ENCODE results near the gene CTTNBP2.

The CTTNBP2 gene

DNA sequence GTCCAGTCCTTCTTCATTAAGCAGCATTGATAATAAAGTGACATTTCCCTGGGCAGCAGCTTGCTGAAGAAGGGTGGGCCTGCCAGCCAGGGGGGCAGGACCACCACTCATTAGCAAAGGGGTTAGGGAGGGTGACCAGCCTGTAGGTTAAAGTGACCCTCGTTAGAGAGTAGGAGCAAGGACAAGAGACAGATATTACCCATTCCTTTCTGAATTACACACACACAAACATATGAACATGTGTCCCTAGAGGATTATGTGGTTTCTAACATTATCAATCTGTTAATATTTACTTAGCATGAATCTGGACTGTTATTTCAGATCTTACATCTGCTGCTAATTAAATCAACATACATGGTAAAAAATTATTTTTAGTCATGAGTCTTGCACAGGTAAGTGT, 88.9 kb downstream of the CTTNBP2 start:
- DNase-seq = no peak

DNA sequence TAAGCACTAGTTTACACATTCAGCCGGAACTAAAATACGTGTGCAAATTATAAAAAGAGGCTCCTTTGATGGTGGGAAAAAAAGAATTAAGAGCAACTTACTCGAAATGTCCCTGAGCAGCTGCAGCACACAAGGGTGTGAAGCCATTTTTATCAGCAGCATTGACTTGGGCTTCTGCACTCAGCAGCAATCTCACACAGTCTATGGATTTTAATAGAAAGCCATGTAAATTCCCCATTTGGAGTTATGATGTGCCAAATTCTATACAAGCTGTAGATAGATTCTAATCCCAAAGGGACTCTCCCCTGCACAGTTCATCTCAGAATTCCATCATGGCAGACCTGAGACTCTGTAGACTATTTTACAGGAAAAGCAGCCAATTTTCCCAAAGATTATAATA, 90.5 kb downstream of the CTTNBP2 start:
- DNase-seq = no peak

DNA sequence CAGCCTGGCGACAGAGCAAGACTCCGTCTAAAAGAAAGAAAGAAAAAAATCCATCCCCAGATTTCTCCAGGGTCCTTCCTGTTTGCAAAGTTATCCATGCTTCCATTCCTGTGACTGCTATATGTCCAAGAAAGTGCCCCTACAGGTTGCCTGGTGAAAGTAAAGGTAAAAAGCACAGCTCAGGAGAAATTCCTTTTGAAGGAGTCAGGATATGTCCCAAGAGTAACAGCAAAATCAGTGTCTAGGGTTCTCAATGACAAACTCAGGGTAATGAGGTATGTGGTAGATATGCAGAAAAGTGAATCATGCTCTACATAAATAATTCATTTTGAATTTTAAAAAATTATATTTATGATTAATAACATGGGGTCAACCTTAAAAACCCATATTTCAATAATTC, 91.5 kb downstream of the CTTNBP2 start:
- no peak for DNase-seq

DNA sequence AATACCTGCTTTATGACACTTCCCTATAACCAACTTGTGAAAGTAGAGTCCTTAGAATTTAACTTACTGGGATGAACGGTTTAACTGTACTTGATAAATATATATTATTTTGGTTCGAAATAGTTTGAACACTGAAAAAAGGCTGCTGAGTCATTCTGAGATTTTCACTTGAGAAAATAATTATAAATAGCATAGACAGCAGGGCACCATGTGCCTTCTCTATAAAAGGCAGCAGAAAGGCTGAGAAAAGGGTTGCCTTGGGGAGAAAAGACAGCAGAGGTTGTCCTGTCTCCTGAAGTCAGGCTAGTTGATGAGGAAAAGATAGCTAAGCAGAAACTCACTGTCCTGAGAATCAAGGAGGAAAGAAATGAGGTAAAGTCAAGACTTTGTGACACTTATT, 92.4 kb downstream of the CTTNBP2 start:
- DNase-seq = no peak

DNA sequence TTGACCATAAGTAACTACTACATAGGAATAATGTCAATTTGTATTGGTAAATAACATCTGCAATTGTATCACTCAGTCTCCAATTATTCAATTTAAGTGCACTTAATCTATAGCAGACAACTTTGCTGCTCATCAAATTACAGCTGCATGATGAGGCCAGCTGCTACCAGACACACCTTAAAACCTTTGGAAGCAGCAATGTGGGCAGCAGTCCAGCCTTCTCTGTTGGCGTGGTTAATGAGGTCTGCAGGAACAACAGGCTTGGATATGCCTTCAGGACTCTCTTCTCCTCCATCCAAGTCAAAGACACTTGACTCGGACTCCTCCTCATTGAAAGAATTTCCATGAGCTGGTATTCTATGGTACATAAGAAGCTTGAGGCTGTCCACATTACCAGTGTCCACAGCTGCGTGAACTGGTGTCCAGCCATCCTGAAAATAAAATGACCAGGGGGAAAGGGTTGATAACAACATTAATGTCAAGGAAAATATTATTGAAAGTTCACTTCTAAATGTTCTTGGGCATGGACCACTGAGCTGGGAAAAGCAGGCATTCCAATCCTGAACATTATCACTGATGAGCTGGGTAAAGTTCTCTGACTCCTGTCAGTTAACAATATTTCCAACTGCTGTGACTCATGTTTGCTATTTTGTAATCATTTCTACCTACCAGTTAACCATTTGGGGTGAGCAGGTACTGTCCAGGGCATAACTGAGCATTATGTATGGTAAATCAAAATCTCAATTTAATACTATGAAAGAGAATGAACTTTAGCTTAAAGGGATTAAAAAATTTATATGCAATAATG, 95.7 kb downstream of the CTTNBP2 start:
- no peak for DNase-seq

DNA sequence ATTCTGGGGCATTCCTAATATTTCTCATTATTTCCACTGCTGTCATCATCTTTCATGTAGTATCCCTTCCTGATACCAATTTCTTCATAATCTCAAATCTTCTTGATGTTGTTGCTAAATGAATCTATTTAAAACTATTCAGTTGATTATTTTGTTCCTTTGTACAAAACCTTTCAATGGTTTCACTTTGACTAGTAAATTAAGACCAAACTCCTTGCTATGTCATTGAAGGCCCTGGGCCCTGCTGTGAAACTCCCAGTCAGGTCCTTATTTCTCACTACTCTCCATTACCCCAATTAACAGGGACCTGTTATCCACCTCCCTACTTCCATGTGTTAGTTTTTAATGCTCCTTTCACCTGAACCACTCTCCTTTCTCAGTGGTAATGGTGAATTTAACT, 97.0 kb downstream of the CTTNBP2 start:
- no peak for DNase-seq

DNA sequence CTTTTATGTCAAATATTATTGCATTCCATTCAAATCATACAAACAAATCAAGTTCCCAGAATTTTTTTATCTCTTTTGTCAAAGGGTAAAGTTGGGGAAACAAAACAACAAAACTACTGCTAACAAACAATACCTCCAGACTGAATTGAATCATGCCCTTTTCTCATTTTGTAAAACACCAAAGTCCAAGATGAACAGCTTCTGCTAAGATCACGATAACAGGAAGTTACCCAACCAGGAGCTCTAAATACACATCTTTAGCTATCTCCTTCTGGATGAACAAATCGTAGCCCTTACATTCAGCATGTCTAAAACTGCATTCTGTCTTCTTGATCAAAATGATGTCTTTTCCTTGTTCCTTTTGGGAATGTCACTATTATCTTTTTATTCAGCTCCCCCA, 97.4 kb downstream of the CTTNBP2 start:
- no peak for DNase-seq

DNA sequence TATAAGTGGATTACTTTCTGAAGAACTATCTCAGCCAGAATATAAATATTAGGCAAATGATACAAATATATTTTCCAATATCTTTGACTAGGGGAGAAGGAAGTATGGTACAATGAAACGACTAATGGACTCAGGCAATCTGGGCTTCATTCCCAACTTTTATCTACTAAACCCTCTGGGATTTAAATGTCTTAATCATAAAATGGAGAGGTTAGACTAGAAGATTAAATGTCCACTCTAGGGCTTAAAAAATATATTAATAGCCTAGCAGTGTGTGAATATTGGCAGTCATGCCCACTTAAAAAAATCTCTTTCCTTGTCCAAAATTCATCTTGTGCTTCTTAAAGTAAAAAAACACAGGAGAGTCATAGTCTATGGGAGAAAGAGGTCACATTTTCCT, 98.3 kb downstream of the CTTNBP2 start:
- no peak for DNase-seq

DNA sequence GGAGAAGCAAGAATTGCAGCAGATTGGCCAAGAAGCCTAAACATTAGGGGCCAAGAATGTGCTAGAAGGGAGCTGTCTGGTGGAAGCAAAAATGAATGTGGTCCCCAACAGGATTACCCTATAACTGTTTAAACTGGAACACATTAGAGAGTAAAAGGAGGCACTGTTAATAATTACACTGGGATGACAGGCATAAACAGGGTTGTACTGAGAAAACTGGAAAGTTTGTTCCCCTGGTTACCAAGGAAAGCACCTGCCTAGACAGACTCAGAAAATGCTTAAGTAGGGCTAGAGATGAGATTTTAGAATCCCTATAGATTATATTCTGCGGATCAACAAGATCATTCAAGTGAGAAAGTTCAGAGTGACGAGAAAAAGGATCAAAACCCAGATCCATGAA, 100.8 kb downstream of the CTTNBP2 start:
- DNase-seq = no peak

DNA sequence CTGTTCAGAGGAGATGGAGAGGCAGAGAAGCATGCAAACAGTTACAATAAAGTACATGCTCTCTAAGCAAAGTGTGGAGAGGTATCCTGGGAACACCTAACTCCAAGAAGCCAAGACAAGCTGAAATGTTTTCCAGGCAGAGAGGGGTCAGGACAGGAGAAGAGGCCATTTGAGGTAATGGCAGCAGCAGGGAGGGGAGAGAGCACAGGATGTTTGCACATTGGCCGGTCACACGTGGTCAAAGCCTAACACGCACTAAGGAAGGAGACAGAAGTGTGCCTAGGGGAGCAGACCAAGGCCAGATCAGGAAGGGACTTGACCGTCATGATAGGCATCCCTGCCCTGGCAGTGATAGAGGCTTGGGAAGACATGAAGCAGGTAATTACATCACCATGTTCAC, 101.5 kb downstream of the CTTNBP2 start:
- no peak for DNase-seq

DNA sequence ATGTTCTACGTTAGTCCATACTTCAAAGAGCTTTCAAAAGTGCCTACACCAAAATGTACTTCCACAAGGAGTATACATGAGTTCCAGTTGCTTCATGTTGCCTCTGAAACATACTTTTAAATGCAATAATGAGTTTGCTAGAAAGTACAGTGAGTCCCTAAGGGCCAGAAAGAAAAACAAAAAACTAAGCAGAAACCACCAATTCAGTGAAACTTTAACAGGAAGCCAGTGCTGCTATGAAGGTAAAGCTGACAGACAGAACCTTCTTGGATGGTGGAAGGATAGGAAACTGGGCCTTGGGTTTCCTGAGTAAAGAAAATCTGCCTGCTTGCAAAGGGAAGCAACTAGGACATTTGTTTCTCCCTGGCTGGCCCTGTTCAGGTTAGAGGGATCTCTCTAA, 104.2 kb downstream of the CTTNBP2 start:
- no peak for DNase-seq

DNA sequence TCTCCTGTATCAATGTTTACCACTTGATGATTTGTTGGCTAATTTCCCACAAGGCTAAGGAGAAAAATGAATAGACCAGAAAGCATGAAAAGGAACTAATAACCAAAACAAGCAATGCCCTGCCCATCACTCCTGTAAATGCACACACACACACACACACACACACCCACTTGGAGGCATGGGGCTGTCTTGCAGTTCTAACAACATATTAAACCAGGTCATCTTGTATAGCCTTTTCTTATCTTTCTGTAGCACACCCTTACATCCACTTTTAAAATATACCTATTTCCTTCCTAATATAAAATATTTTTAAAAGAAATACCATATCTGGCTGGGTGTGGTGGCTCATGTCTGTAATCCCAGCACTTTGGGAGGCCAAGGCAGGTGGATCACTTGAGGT, 105.3 kb downstream of the CTTNBP2 start:
- DNase-seq = no peak

DNA sequence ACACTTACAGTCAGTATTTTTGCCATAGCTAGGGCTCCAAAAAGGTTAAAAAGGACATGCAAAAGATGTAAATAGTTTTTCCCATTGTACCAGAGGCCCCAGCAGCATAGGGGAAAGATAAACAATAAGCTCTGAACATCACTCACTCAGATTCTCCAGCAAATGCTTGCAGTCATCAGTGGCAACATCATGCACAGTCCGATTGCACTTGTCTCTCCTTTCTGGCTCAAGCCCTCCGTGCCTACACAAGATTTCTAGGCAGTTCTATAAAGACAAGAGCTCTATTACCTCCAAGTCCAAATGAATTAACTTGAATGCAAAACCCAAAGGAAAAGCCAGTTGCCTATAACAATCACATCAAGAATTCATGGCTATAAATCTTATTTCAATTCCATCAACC, 106.3 kb downstream of the CTTNBP2 start:
- no peak for DNase-seq

DNA sequence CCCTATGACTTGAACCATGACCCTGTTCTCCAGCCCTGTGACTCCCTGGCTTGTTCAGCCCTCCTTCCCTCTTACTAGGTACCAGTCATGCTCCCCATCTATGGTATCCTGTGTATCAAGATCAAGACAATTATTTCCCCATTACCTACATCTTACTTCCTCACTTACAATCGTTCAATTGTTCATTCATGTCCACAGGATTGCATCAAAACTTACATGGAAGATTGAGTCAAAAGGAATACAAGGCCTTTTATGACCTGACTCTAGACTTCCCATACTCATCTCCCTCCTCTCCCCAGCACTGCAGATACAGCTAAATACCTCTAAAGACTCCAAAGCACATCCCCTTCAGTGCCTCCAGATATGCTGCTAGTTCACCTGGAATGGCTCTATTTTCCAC, 109.2 kb downstream of the CTTNBP2 start:
- DNase-seq = no peak

DNA sequence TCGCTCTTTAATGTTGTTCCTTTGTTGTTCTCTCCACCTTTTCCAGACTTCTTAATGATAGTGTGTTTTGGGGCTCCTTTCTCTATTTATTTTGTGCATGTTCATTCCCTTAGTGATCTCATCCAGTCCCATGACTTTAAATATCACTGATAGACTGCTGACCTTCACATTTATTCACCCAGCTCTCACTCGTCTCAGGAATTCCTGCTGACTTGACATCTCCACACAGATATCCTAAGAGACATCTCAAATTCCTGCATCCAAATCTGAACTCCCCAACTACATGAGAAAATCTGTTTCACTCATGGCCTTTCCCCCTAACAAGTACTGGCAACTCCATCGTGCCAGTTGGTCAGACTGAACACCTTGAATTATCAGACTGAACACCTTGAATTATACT, 111.2 kb downstream of the CTTNBP2 start:
- DNase-seq = no peak

DNA sequence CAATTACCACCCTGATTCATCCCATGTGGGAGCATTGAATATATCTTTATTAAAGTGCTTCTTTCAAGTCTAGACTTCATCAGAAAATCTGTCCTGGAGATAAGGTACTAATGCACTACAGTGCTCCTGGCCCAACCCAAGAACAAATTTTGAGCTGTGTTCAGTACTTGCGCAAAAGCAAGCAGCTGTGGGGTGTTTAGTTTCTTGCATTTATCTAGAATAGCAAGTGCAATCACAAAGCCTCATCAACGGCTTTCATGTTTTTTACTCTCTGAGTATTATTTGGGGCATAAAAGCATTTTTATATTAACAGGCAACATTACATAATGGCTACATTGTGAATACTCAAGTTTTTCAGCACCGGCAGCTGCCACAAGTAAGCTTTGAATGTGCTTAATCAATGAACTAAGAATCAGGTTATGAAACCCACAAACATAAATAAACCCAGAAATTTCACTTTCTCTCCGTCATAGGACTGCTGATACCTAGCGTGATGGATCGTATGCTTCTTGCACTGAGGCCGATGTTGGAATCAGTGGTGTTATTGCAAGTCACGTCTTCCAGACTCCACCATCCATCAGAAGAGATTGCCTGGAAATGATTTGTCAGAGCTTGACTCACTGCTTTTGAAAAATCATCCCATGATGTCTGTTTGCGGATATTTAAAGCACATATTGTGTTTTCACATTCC, 113.1 kb downstream of the CTTNBP2 start:
- DNase-seq = no peak

DNA sequence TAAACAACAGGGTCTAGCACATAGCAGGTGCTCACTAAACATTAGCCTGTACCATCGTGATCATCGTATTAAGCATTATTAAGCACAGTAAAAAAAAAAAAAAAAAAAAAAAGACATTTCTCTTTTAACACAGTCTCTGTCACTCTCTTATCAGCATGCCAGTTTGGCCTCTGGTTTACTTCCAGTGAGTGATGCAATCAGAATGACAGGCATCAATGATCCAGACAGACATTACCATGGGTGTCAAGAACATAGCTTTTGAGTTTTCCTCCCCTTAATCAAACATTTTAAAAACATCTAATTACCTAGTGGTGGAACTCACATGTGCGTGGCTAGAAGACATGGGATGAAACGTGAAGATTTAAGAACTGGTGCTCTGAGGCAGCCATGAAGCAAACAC, 115.8 kb downstream of the CTTNBP2 start:
- DNase-seq = no peak

DNA sequence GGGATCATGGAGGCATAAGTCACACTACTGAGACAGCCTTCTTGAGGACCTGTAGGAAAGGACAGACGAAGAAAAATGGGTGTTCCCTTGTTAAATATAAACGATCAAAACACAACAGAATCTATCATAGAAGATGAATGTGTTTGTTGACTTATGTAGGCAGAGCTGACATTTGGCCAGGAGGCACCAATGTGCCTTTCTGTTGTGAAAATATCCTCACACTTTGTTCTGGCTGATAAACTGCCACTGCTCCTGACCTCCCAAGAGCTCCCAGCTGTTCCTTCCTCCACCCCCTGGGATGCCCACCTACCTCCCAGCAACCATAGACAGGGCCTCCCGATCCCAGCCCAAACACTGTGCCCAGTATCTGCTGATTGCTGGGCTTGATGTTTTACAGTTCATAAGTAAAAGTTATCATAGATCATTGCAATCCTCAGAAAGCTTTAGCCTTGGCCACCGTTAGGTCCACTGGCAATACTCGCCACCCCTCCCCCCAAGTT, 116.6 kb downstream of the CTTNBP2 start:
- DNase-seq = no peak

DNA sequence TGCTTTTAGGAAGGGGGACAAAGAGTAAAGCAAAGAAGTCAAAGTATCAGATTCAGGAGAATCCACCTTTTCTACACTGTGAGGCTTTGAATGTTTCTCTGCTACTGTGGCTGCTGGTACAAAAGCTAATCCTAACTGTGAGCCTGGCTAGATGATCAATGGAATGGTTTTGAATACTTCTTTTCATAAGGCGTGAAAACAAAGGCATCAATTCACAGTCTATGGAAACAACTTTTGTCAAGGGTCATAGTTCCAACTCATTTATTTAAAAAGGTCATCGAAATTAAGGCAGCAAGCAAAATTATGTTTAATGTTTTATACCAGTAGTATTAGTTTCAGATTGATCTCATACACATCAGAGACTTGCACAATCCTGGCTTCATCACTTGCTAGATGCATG, 118.1 kb downstream of the CTTNBP2 start:
- no peak for DNase-seq

DNA sequence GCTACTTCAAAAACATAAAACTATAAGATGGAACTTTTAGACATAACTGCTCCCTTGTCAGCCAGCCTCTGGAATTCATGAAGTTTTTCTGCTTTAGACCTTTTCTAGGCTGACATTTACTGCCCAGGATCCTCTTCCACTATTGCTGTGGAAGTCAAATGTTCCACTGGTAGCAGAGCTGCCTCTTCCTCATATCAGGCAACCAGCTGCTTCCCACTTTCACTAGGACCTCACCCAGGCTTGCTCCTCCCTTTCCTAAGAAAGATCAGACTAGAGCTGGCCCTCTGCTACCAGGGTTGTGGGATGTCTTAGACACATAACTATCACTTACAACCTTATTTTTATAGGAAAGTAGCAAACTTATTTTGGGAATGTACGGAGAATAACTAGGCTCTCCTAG, 121.5 kb downstream of the CTTNBP2 start:
- DNase-seq = no peak

DNA sequence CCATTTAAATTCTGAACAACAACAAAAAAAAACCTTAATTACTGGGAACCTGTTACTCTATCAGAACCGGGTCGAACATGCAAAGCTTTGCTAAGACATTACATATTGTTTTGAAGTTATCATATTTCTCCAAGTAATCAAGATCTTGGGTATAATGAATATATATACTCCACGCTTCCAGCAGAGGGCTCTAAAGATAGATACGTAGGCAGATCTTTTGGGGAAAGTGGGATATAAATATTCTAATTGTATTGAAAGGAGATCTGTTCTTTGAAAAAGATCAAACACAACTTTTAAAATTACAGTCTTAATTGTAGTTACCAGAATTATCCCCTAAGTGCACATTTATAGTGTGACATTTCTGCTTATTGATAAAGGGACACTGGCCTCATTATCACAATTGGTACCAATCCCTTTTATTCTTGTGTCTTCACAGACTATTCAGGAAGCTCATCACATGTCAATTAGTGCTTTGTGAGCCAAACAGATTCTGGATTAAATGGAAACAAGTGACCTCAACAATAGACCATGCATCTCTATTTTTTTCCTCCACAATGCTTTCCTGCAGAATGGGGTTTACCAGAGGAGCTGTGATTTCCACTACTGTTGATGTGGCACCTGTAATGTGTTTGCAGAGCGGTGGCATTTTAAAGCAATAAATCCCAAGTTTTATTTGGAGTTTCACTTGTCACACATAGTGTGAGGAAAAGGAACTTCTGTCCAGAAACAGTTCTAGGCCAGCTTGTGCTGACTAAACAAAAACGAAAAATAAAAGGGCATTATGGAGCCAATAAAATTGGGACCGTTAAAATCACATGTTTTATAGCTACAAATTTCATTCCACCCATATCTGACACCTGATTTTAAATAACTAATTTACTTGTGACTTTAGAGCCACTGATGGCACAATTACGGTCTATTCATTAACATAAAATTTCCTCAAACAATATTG, 122.4 kb downstream of the CTTNBP2 start:
- no peak for DNase-seq

DNA sequence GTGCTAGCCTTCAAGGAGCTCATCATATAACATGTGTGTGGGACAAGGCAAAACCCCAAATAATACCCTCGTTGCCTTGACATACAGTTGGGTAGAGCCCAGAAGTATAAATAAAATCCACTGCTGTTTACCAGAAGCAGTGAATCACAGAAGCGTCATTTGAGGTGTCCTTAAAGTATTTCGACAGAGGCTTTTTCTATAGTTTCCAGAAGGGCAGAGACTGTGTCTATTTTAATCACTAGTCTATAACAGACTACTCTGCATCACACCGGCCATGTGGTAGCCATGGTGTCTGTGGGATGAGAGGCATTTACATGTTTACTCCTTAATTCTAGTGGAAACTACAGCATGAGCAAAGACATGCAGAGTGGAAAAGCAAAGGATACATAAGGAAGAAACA, 131.3 kb downstream of the CTTNBP2 start:
- DNase-seq = no peak

DNA sequence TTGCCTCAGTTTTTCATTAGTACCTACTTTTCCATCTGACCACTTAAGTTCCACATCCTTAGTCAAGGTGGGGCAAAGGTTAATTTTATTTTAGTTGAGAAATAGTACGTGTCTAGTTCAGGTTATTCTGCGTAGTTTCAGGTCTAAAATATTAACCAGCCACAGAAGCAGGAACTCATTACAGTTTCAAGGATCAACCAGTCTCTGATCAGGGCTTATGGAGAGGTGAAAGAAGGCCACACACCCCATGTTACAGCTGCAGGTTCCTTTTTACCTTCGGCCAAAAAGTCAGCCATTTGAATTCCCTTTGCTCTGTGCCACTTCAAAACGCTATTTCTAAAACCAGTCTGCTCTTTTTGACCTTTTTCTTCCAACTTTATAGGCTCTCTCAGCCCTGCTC, 134.2 kb downstream of the CTTNBP2 start:
- DNase-seq = no peak

All from NCI-H774 (cell line).